ENCODE data around the gene PCDH7. TPM values are rescaled to one million over a fixed set of nuclear protein-coding genes. Genes with fewer than 3 reads are reported as not detected.
A peak's percentile ranks its signal among the peaks of the same experiment; 100 is the strongest.

PCDH7 gene
- total RNA-seq, 1 experiment from 2014 or later = 65.9 TPM

DNA sequence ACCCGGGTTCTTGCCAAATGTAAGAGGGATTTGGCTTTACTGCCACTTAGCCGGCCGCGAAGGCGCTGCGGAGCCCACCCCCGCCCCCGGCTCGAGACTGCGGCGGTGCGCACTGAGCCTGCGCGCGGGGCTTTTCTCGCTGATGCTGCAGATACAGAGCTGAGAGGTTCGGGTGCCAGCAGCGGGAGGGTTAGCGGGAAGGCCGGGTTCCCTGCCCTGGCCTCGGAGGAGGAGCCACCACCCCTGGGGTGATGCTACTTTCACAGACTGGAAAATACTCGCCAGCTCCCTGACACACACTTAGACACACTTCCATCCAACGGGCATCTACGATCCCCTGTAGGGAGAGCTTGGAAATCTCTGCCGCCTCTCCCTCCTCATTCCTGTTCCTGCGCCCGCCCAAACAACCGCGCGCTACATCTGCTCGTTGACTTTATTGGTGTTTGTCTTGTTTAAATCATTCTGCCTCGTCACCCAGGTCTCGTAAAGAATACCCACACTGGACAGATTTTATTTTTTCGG lies 2.1 kb upstream of the PCDH7 start (continued):
- no peak for TF ChIP-seq FOSL1 (IDR thresholded peaks at IDR 0.05; ENCODE audit: low read depth)
- TF ChIP-seq POLR2A (IDR thresholded peaks at IDR 0.05; ENCODE audit: borderline replicate concordance, extremely low read depth, insufficient read depth, insufficient read length) = no peak
- TF ChIP-seq, protein P1, sequence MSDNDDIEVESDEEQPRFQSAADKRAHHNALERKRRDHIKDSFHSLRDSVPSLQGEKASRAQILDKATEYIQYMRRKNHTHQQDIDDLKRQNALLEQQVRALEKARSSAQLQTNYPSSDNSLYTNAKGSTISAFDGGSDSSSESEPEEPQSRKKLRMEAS (IDR thresholded peaks at IDR 0.05) = no peak
- TF ChIP-seq EZH2phosphoT487 (IDR thresholded peaks at IDR 0.05; ENCODE audit: borderline replicate concordance) = no peak
- no peak for TF ChIP-seq ZNF274 (IDR thresholded peaks at IDR 0.05; ENCODE audit: low read depth, low read length)

DNA sequence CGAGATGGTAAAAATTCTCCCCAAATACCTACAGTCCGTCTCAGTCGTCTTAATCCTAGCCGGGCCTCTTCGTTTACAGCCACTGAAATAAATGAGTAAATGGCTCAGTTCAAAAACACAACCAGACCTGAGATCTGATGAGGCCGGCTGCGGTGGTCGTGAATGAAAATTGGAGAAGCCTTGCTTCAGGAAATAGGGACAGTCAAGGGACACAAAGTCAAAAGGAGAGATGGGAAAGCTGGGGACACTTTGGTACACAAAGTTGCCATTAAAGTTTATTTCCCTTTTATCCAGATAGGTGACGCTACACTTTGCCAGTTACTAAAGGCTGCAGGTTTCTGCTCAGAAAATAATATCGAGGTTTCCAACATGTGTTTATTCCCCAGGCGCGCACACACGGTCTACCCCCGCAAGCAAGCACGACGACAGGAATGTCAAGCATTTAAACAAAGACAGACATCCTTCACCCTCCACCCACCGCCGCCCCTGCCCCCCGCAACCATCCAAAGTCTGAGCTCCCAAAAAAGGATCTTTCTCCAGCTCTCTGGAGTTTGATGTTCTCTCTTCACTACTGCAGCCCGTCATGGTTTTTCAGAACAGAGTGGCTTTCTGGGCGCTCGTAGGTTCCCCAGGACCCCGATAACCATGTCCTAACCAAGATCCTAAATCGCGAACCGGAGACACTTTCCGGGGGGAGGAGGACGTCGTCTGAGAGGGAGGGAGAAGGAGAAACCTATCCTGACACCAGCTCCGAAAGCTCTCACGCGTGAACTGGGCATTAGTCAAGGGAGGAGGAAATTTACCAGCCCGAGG lies 1.3 kb upstream of the PCDH7 start:
- ChIA-PET RAD21 (ENCODE audit: low non-redundant PET in 1 of 2, low total read pairs in 2 of 2, uncharacterized antibody in 2 of 2, unreplicated experiment in 2 of 2) (no interaction called here), CTCF (no interaction called here), POLR2A (no interaction called here)
- DNase-seq (ENCODE audit: low read depth, low spot score) (no peak), ATAC-seq (no peak)
- Histone ChIP-seq H3K9ac (ENCODE audit: low read length) (no peak overlapping the region), H3K4me2 (ENCODE audit: low read length) (no peak overlapping the region), H3K4me1 (ENCODE audit: control insufficient read depth in 1 of 2, insufficient read depth in 2 of 2, low read length in 2 of 2) (peaks cover 25 to 36% of the 10 kb centered on the region in 2 experiments), H4K20me1 (ENCODE audit: insufficient read depth) (no peaks in the 10 kb centered on the region), H3K27me3 (ENCODE audit: insufficient read depth, low read length) (no peaks in the 10 kb centered on the region), H3K9me3 (ENCODE audit: control insufficient read depth in 1 of 2, insufficient read depth in 1 of 2, low read depth in 1 of 2, low read length in 2 of 2) (peaks cover 10 to 36% of the 10 kb centered on the region in 2 experiments; a peak in 2 of 4 replicates), H3K79me2 (ENCODE audit: insufficient read depth, low read length) (peaks cover 15% of the 10 kb centered on the region; the same call in 1 of the 2 replicates), H3K9me2 (ENCODE audit: insufficient read depth) (no peaks in the 10 kb centered on the region), H3K36me3 (ENCODE audit: control insufficient read depth in 1 of 2, insufficient read depth in 2 of 2, low read length in 2 of 2) (0 out of 4 replicates have a peak, but pooled peaks cover 0 to 4% of the 10 kb centered on the region in 2 experiments), H2AFZ (ENCODE audit: low read depth, low read length, poor library complexity, severe bottlenecking) (no peak overlapping the region), H3K4me3 (replicated peaks in 1 of 2; ENCODE audit: low read depth in 1 of 2, low read length in 2 of 2) (no peak overlapping the region), H3K27ac (ENCODE audit: low read depth, low read length) (peak overlapping the region; percentile 86)
- BruUV-seq (replicated peaks) = no TSS peak
- TF ChIP-seq RAD21 (IDR thresholded peaks at IDR 0.05; ENCODE audit: low read depth) (no peak), POLR2AphosphoS5 (IDR thresholded peaks at IDR 0.05; ENCODE audit: low read depth, low read length) (no peak), SRF (IDR thresholded peaks at IDR 0.05; ENCODE audit: low read depth) (no peak), YY1 (IDR thresholded peaks at IDR 0.05; ENCODE audit: extremely low read depth, insufficient replicate concordance, low read depth, low read length) (no peak)
- TF ChIP-seq, protein P2, sequence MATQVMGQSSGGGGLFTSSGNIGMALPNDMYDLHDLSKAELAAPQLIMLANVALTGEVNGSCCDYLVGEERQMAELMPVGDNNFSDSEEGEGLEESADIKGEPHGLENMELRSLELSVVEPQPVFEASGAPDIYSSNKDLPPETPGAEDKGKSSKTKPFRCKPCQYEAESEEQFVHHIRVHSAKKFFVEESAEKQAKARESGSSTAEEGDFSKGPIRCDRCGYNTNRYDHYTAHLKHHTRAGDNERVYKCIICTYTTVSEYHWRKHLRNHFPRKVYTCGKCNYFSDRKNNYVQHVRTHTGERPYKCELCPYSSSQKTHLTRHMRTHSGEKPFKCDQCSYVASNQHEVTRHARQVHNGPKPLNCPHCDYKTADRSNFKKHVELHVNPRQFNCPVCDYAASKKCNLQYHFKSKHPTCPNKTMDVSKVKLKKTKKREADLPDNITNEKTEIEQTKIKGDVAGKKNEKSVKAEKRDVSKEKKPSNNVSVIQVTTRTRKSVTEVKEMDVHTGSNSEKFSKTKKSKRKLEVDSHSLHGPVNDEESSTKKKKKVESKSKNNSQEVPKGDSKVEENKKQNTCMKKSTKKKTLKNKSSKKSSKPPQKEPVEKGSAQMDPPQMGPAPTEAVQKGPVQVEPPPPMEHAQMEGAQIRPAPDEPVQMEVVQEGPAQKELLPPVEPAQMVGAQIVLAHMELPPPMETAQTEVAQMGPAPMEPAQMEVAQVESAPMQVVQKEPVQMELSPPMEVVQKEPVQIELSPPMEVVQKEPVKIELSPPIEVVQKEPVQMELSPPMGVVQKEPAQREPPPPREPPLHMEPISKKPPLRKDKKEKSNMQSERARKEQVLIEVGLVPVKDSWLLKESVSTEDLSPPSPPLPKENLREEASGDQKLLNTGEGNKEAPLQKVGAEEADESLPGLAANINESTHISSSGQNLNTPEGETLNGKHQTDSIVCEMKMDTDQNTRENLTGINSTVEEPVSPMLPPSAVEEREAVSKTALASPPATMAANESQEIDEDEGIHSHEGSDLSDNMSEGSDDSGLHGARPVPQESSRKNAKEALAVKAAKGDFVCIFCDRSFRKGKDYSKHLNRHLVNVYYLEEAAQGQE (IDR thresholded peaks at IDR 0.05; ENCODE audit: low read depth) = no peak
- intact Hi-C loops (cut with micrococcal nuclease) = loop anchor here (5.0 to 10.0 kb wide), 6 partner anchors 66 to 956 kb away; no protein-coding TSS in a partner anchor

All from HCT116 (cell line).